Retinal pigment epithelial cell (primary cell): ENCODE measurements around the gene GNLY.

ENCODE experiments used
- DNase-seq: peaks from one replicate; pipeline ENCODE4 v3.0.0-alpha.2; 2010; ENCODE audit warnings: low read depth
- H3K4me3 ChIP-seq: 2 replicates; pipeline ENCODE4 v1.5.1; 2011; ENCODE audit warnings: mild to moderate bottlenecking, low read length, control low read depth, moderate library complexity
- TF ChIP-seq, protein P1 (sequence below): conservative IDR thresholded peaks from 2 replicates; pipeline ENCODE4 v1.5.1; 2011; ENCODE audit warnings: low read depth, low read length, control low read depth, inconsistent platforms

The GNLY gene

DNA sequence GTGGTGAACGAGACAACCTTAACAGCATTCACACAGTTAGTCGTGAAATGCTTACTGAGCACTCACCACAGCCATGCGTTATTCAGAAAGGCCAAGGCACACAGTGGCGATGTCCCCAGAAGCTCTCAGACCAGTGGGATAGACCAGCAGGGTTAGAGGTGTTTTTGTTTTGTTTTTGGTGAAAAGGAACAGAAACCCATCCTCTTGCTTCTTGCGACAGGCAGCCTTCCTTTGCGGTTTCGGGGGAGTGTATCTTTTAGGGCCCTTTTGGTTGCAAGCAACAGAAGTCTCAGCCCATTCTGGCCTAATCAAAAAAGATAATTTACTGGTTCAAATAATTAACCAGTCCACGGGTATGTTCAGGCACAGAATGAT lies 4.7 kb downstream of the GNLY start:
- H3K4me3 ChIP-seq = no peak overlapping the region
- no peak for DNase-seq
- TF ChIP-seq, protein P1, sequence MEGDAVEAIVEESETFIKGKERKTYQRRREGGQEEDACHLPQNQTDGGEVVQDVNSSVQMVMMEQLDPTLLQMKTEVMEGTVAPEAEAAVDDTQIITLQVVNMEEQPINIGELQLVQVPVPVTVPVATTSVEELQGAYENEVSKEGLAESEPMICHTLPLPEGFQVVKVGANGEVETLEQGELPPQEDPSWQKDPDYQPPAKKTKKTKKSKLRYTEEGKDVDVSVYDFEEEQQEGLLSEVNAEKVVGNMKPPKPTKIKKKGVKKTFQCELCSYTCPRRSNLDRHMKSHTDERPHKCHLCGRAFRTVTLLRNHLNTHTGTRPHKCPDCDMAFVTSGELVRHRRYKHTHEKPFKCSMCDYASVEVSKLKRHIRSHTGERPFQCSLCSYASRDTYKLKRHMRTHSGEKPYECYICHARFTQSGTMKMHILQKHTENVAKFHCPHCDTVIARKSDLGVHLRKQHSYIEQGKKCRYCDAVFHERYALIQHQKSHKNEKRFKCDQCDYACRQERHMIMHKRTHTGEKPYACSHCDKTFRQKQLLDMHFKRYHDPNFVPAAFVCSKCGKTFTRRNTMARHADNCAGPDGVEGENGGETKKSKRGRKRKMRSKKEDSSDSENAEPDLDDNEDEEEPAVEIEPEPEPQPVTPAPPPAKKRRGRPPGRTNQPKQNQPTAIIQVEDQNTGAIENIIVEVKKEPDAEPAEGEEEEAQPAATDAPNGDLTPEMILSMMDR = no peak

DNA sequence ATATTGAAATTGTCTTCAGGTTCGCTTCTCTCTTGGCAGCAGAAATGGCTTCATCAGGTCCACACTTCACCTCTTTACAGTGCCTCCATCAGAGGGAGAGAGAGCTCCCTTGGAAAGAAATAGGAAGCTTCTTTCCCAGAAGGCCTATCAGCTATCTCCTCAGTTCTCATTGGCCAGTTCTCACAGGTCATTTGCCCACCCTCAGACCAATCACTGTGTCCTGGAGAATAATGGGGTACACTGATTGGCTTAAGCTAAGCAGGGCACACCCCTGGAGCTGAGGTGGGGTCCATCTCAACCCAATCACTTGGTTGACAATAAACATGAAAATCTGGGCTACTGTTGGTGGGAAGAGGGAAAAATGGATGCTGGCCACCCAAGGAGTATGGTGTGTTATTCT lies 5.2 kb downstream of the GNLY start:
- no peak for DNase-seq
- H3K4me3 ChIP-seq = no peak overlapping the region
- TF ChIP-seq, protein P1 = no peak

DNA sequence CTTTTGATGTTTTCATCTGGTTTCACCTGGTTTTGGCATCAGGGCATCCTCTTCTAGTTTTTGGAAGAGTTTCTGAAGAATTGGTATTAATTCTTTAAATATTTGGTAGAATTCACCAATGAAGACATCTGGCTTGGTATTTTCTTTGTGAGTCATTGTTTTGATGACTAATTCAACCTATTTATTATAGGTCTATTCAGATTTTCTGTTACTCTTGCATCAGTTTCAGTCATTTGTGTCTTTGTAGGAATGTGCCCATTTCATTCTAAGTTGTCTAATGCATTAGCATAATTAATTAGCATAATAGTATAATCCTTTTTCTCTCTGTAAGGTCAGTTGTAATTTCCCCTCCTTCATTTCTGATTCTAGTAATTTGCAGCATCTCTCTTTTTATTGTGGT lies 8.0 kb downstream of the GNLY start:
- no peak overlapping the region for H3K4me3 ChIP-seq
- TF ChIP-seq, protein P1 = no peak
- no peak for DNase-seq

DNA sequence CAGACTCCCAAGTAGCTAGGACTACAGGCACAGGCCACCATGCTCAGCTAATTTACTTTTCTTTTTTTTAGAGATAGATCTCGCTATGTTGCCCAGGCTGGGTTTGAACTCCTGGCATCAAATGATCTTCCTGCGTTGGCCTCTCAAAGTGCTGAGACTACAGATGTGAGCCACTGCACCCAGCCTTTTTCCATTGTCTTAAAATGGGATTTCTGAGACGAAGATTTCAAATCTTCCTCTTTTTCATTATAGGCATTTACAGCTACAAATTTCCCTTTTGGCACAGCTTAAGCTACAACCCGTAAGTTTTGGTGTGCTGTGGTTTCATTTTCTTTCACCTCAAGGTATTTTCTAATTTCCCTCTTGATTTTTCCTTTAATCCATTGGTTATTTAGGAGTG lies 8.6 kb downstream of the GNLY start:
- H3K4me3 ChIP-seq = no peak overlapping the region
- DNase-seq = no peak
- TF ChIP-seq, protein P1 = no peak

DNA sequence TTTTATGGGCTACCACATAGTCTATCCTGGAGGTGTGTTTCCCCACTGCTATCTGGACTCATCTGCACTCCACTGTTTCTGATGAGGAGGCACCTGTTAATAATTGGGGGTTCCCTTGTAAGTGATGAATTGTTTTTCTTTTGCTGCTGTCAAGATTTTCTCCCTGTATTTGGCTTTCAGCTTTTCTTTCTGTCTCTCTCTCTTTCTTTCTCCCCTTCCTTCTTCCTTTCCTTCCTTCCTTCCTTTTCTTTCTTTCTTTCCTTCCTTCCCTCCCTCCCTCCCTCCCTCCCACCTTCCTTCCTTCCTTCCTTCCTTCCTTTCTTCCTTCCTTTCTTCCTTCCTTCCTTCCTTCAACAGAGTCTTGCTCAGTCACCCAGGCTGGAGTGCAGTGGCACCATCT lies 9.2 kb downstream of the GNLY start:
- TF ChIP-seq, protein P1 = no peak
- H3K4me3 ChIP-seq = no peak overlapping the region
- DNase-seq = no peak

DNA sequence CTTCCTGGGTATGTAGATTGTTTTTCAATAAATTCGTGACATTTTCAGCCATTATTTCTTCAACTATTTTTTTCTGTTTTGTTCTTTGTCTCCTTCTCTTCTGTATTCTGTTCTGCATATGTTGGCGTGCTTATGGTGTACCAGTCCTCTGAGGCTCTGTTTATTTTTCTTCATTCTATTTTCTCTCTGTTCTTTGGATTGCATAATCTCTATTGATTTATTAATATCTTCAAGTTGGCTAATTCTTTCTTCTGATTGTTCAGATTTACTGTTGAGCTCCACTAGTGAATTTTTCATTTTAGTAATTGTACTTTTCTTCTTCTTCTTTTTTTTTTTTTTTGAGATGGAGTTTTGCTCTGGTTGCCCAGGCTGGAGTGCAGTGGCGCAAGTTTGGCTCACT lies 9.9 kb downstream of the GNLY start:
- no peak overlapping the region for H3K4me3 ChIP-seq
- TF ChIP-seq, protein P1 = no peak
- DNase-seq = no peak

DNA sequence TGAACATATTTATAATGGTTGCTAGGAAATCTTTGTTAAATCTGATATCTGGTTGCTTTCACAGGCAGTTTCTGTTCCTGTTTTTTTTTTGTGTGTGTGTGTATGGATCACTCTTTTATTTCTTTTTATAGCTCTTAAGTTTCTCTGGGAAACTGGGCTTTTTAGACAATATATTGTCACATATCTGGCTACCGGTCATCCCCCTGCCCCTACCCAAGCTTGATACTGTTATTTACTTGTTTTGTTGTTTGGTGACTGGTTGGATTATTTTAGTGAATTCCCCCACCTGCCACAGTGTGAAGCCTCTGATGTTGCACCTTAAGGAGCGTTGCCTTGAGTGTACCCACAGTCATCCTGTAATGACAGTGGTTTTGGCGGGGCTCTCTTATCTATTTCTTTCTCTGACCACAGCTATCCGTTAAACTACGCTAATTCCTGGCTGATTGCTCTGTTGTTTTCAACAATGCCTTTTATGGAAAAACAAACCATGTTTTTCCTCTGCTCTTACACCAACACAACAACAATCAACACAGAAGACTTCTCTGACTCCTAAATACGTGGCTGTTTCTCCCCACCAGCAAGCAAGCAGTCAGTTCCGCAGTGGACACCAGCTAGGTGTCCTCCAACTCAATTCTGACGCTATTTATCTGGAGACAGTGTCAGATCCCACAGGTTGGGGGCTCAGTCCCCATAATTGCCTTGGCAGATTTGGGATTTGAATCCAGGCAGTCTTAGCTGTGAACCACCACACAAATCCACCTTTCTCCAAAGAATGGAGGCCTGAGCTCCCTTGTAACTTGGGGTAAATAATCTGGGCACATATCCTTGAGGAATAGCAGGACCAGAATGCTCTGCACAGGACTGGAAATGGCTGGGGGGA lies 10.9 kb downstream of the GNLY start:
- TF ChIP-seq, protein P1 = no peak
- no peak overlapping the region for H3K4me3 ChIP-seq
- DNase-seq = no peak
